Adipose tissue (tissue), 3 donors: Measurements from ENCODE around the gene ARHGAP26. TPM values are rescaled to one million over a fixed set of nuclear protein-coding genes. Genes with fewer than 3 reads are reported as not detected.
"Not testable (repeated sequence)": the region's sequence is repeated elsewhere in the genome, so short reads cannot be mapped to it uniquely, and the experiment has no call there.

Experiments
- H3K27ac ChIP-seq: one replicate; pipeline ENCODE4 v1.5.1; 2013; ENCODE audit warnings: low read depth, low read length
- WGBS, 3 donors: extraction: QIAGEN DNeasy Blood & Tissue Kit; methylation state at CpG; one replicate each; pipeline ENCODE4 v1.1.7; 2013; 5-methylcytosine and 5-hydroxymethylcytosine counted together
- polyA plus RNA-seq, 3 donors: library from polyadenylated mRNA; stranded (reverse); fragments of 200-250 nt; gene quantifications; one replicate each; pipeline ENCODE4 v1.2.3, GENCODE V29; 2013
- donor health status: healthy with polysubstance abuse.
- donor health status: Bipolar disorder and iron deficiency.
- donor health status: healthy.

ARHGAP26 gene
- polyA plus RNA-seq, 3 donors = 2.3 to 8.3 (median 6.5) TPM

- 94 to 95% (median 95%) methylated on average over 5 of the region's 5 CpGs for WGBS, 3 donors
- H3K27ac ChIP-seq = no peak overlapping the region
Measured at GRCh38 chr5:143111799-143112198, 341.6 kb downstream of the ARHGAP26 start.

- WGBS, 3 donors = 80 to 96% (median 88%) methylated on average over 3 of the region's 3 CpGs
- H3K27ac ChIP-seq = no peak overlapping the region
Measured at GRCh38 chr5:143113461-143113860, 343.3 kb downstream of the ARHGAP26 start.

GRCh38 chr5:143114481-143114880, 344.3 kb downstream of the ARHGAP26 start:
- H3K27ac ChIP-seq = no peak overlapping the region
- 43 to 73% (median 45%) methylated on average over 2 of the region's 2 CpGs for WGBS, 3 donors

GRCh38 chr5:143115381-143115780, 345.2 kb downstream of the ARHGAP26 start:
- H3K27ac ChIP-seq = no peak overlapping the region
- WGBS, 3 donors = 90 to 96% (median 92%) methylated on average over 2 of the region's 2 CpGs

- 80 to 85% (median 82%) methylated on average over 4 of the region's 4 CpGs for WGBS, 3 donors
- H3K27ac ChIP-seq = no peak overlapping the region
Measured at GRCh38 chr5:143116814-143117213, 346.6 kb downstream of the ARHGAP26 start.

- H3K27ac ChIP-seq = peak overlapping the region; percentile 42
Measured at GRCh38 chr5:143117821-143118220, 347.6 kb downstream of the ARHGAP26 start.

GRCh38 chr5:143118222-143118621, 348.0 kb downstream of the ARHGAP26 start:
- 83 to 100% (median 87%) methylated on average over 3 of the region's 3 CpGs for WGBS, 3 donors
- no peak overlapping the region for H3K27ac ChIP-seq

GRCh38 chr5:143118818-143119217, 348.6 kb downstream of the ARHGAP26 start:
- 77 to 87% (median 85%) methylated on average over 3 of the region's 3 CpGs for WGBS, 3 donors
- H3K27ac ChIP-seq = not testable (repeated sequence)

GRCh38 chr5:143119291-143119769, 349.2 kb downstream of the ARHGAP26 start:
- 44 to 75% (median 47%) methylated on average over 2 of the region's 2 CpGs for WGBS, 3 donors
- no peak overlapping the region for H3K27ac ChIP-seq

GRCh38 chr5:143119881-143120341, 349.7 kb downstream of the ARHGAP26 start:
- WGBS, 3 donors = 75 to 92% (median 85%) methylated on average over 3 of the region's 3 CpGs
- no peak overlapping the region for H3K27ac ChIP-seq

- no peak overlapping the region for H3K27ac ChIP-seq
- 86 to 94% (median 88%) methylated on average over 5 of the region's 5 CpGs for WGBS, 3 donors
Measured at GRCh38 chr5:143120460-143121134, 350.4 kb downstream of the ARHGAP26 start.

GRCh38 chr5:143121135-143121475, 350.9 kb downstream of the ARHGAP26 start:
- H3K27ac ChIP-seq = no peak overlapping the region
- WGBS, 3 donors = 79 to 94% (median 92%) methylated on average over 3 of the region's 3 CpGs

- 68 to 94% (median 76%) methylated on average over 3 of the region's 3 CpGs for WGBS, 3 donors
Measured at GRCh38 chr5:143124593-143124992, 354.4 kb downstream of the ARHGAP26 start.

GRCh38 chr5:143126174-143127019, 356.2 kb downstream of the ARHGAP26 start:
- 58 to 87% (median 58%) methylated on average over 3 of the region's 3 CpGs for WGBS, 3 donors
- H3K27ac ChIP-seq = no peak overlapping the region

More at GRCh38 chr5:143124593-143124992, 354.4 kb downstream of the ARHGAP26 start:
- H3K27ac ChIP-seq = no peak overlapping the region

- H3K27ac ChIP-seq = no peak overlapping the region
- WGBS, 3 donors = 66 to 86% (median 80%) methylated on average over 7 of the region's 7 CpGs
Measured at GRCh38 chr5:143128412-143129071, 358.4 kb downstream of the ARHGAP26 start.

GRCh38 chr5:143129203-143129602, 359.0 kb downstream of the ARHGAP26 start:
- WGBS, 3 donors = 76 to 97% (median 97%) methylated on average over 3 of the region's 3 CpGs
- H3K27ac ChIP-seq = no peak overlapping the region

- H3K27ac ChIP-seq = no peak overlapping the region
- WGBS, 3 donors = 93 to 94% (median 94%) methylated on average over 5 of the region's 5 CpGs
Measured at GRCh38 chr5:143129910-143130612, 359.9 kb downstream of the ARHGAP26 start.

GRCh38 chr5:143130613-143131305, 360.6 kb downstream of the ARHGAP26 start:
- H3K27ac ChIP-seq = no peak overlapping the region
- 68 to 89% (median 69%) methylated on average over 5 of the region's 5 CpGs for WGBS, 3 donors
